Endodermal cell (in vitro differentiated cells): ENCODE measurements around the gene COL4A1. TPM values are rescaled to one million over a fixed set of nuclear protein-coding genes. Genes with fewer than 3 reads are reported as not detected.

Experiments
- DNase-seq: peaks from one replicate; pipeline ENCODE4 v3.0.0-alpha.2; 2017
- H3K27ac ChIP-seq: 2 replicates; pipeline ENCODE4 v1.5.1; 2013; ENCODE audit warnings: mild to moderate bottlenecking, low read depth, low read length, moderate library complexity
- H3K27me3 ChIP-seq: 2 replicates; pipeline ENCODE4 v1.6.1; 2013; ENCODE audit warnings: mild to moderate bottlenecking, low read length, moderate library complexity; ENCODE audit not compliant: insufficient read depth, control insufficient read depth, poor library complexity, severe bottlenecking
- H3K36me3 ChIP-seq: 2 replicates; pipeline ENCODE4 v1.7.0; 2013; ENCODE audit warnings: mild to moderate bottlenecking, low read length, moderate library complexity; ENCODE audit not compliant: control insufficient read depth, insufficient read depth
- H3K4me1 ChIP-seq: one replicate; pipeline ENCODE4 v1.7.0; 2013; ENCODE audit warnings: low read length; ENCODE audit not compliant: control insufficient read depth, insufficient read depth
- H3K4me3 ChIP-seq: 2 replicates; pipeline ENCODE4 v1.5.1; 2013; ENCODE audit warnings: mild to moderate bottlenecking, low read length, moderate library complexity
- H3K9ac ChIP-seq: 2 replicates; pipeline ENCODE4 v1.6.1; 2013; ENCODE audit warnings: mild to moderate bottlenecking, low read length, moderate library complexity; ENCODE audit not compliant: poor library complexity, severe bottlenecking; ENCODE audit errors: extremely low read depth
- H3K9me3 ChIP-seq: 2 replicates; pipeline ENCODE4 v1.6.1; 2013; ENCODE audit warnings: mild to moderate bottlenecking, low read length, moderate library complexity; ENCODE audit not compliant: control insufficient read depth
- H3K27ac Mint-ChIP-seq: 2 replicates; pipeline ENCODE4 v1.8.0; 2020; ENCODE audit warnings: mixed read lengths
- H3K27me3 Mint-ChIP-seq: 2 replicates; pipeline ENCODE4 v1.8.0; 2021; ENCODE audit warnings: mild to moderate bottlenecking, mixed read lengths; ENCODE audit not compliant: insufficient read depth
- H3K36me3 Mint-ChIP-seq: 2 replicates; pipeline ENCODE4 v1.8.0; 2020; ENCODE audit warnings: low read depth, mixed read lengths
- H3K4me1 Mint-ChIP-seq: 2 replicates; pipeline ENCODE4 v1.8.0; 2020; ENCODE audit warnings: mixed read lengths
- H3K4me3 Mint-ChIP-seq: 2 replicates; pipeline ENCODE4 v1.8.0; 2020; ENCODE audit warnings: mild to moderate bottlenecking, moderate library complexity, mixed read lengths
- H3K9me3 Mint-ChIP-seq: 2 replicates; pipeline ENCODE4 v1.8.0; 2020; ENCODE audit warnings: mild to moderate bottlenecking, mixed read lengths
- CTCF ChIP-seq: fragments of 200-600 bp; sonication (generic); conservative IDR thresholded peaks from 2 replicates; pipeline ENCODE4 v1.5.0; 2021; ENCODE audit warnings: antibody characterized with exemption, mild to moderate bottlenecking
- WGBS, 2 experiments: methylation state at CpG; one replicate each; pipeline versions ENCODE4 v1.1.5 to v1.1.7; 2013; ENCODE audit warnings: missing lambda C conversion rate in 2 of 2, mixed read lengths in 1 of 2; ENCODE audit not compliant: insufficient coverage in 1 of 2, insufficient read length in 1 of 2; 5-methylcytosine and 5-hydroxymethylcytosine counted together
- total RNA-seq, 2 donors: library from RNA; stranded (reverse); fragmentation: NEBNext Ultra II Directional in 1 of 2; extraction: Animal tissue kit (Norgen Biotek cat#: 25700) in 1 of 2; gene quantifications; 2 replicates in 1 of 2; 3 replicates in 1 of 2; pipeline ENCODE4 v1.2.1, GENCODE V29; 2021

Gene COL4A1
- total RNA-seq, 2 donors from 2014 or later = 702 to 764 TPM

DNA sequence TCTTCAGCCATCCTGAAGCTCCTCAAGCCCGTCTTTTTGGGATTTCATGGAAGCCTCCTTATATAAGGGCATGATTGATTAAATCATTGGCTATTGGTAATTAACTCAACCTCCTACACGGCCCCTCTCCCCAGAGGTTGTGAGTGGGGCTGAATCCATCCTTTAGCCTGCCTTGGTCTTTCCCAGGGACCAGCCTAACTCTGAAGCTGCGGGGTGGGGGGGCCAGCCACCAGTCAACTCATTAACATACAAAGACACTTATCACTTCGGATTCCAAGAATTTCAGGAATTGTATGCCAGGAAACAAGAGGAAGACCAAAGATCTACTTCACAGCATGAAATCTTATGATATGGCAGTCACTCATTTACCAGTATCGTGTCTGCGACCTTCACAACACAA, 9.9 kb downstream of the COL4A1 start:
- Mint-ChIP-seq H3K36me3 (peaks cover 51% of the 10 kb centered on the region), H3K27me3 (no peaks in the 10 kb centered on the region)
- peak overlapping the region; percentile 31 for H3K9ac ChIP-seq

GRCh38 chr13:110294622-110295021, 12.3 kb downstream of the COL4A1 start:
- H3K36me3 Mint-ChIP-seq = peaks cover 58% of the 10 kb centered on the region
- Histone ChIP-seq H3K4me3 (peak overlapping the region; percentile 32), H3K27ac (no peak overlapping the region), H3K36me3 (peaks cover 78% of the 10 kb centered on the region), H3K9ac (no peak overlapping the region), H3K4me1 (peaks cover 22% of the 10 kb centered on the region), H3K27me3 (no peaks in the 10 kb centered on the region), H3K9me3 (peaks cover 26% of the 10 kb centered on the region)
- peaks cover 6% of the 10 kb centered on the region for H3K9me3 Mint-ChIP-seq
- no peak for TF ChIP-seq CTCF
- peaks cover 47% of the 10 kb centered on the region for H3K4me1 Mint-ChIP-seq
- no peak overlapping the region for H3K27ac Mint-ChIP-seq
- H3K4me3 Mint-ChIP-seq = no peak overlapping the region
- H3K27me3 Mint-ChIP-seq = no peaks in the 10 kb centered on the region
- no peak for DNase-seq

More for the DNA sequence above, 9.9 kb downstream of the COL4A1 start:
- H3K4me1 Mint-ChIP-seq = peaks cover 66% of the 10 kb centered on the region
- peak overlapping the region; percentile 38 for H3K4me3 Mint-ChIP-seq
- Histone ChIP-seq H3K36me3 (peaks cover 74% of the 10 kb centered on the region), H3K27ac (no peak overlapping the region), H3K4me1 (peaks cover 30% of the 10 kb centered on the region), H3K27me3 (no peaks in the 10 kb centered on the region), H3K4me3 (peak overlapping the region; percentile 27), H3K9me3 (peaks cover 26% of the 10 kb centered on the region)
- 46 to 63% methylated on average over 1 to 6 of the region's 6 CpGs for WGBS, 2 experiments
- peak; percentile 81 for DNase-seq
- no peak for TF ChIP-seq CTCF
- peak overlapping the region; percentile 89 for H3K27ac Mint-ChIP-seq
- H3K9me3 Mint-ChIP-seq = peaks cover 6% of the 10 kb centered on the region

- Mint-ChIP-seq H3K27me3 (no peaks in the 10 kb centered on the region), H3K4me1 (peaks cover 44% of the 10 kb centered on the region), H3K36me3 (peaks cover 59% of the 10 kb centered on the region), H3K27ac (no peak overlapping the region), H3K4me3 (no peak overlapping the region), H3K9me3 (peaks cover 6% of the 10 kb centered on the region)
- Histone ChIP-seq H3K36me3 (peaks cover 78% of the 10 kb centered on the region), H3K27ac (no peak overlapping the region), H3K4me3 (peak overlapping the region; percentile 32), H3K27me3 (no peaks in the 10 kb centered on the region), H3K4me1 (peaks cover 19% of the 10 kb centered on the region), H3K9me3 (peaks cover 26% of the 10 kb centered on the region), H3K9ac (no peak overlapping the region)
- no peak for TF ChIP-seq CTCF
- WGBS, 2 experiments = 93 to 97% methylated on average over 3 of the region's 3 CpGs
- no peak for DNase-seq
Observed at GRCh38 chr13:110294146-110294545, 12.8 kb downstream of the COL4A1 start.
